ENCODE measurements around the gene NSUN6.
"Not testable (repeated sequence)": the region's sequence is repeated elsewhere in the genome, so short reads cannot be mapped to it uniquely, and the experiment has no call there.

Gene NSUN6

DNA sequence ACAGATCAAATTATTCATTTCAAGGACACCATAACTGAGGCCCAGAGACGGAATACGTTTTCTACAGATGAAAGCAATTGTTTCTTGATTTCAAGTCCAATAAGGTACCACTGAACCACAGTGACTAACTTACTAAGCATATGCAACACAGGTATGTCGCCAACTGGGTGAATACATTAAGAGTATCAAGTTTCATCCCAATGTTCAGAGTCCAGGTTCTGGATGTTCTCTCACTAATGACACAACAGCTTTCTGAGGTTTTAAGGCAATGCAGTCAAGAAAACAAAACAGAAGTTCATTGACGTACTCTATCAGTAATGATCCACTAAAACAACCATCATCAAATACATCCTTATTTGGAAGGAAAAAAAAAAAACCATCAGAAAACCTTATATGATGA is 35.8 kb downstream of the NSUN6 start:
- peaks cover 19% of the 10 kb centered on the region for H3K36me3 ChIP-seq (ENCODE audit: insufficient read depth, low read length)
- no peaks in the 10 kb centered on the region for H3K9me3 ChIP-seq (ENCODE audit: low read length)
- H2AFZ ChIP-seq (ENCODE audit: low read depth, low read length) = no peak overlapping the region

DNA sequence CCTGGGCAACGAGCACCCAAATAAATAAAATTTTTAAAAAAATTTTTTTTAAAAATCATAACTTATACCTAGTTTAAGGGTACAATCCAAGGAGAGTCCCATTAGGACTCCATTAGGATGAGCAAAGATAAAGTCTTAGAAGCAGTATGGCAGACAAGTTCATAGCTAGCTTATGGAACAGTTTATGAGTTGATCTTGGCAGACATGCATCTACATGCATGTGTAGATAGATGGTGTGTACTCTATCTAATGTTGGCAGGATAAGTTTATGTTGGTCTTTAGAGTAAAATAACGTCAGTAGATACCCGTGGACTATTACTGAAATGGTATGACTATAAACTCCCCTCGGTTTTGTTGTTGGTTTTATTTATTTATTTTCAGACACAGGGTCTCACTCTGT is 40.2 kb downstream of the NSUN6 start:
- no peak overlapping the region for H3K4me3 ChIP-seq (ENCODE audit: low read length)
- H2AFZ ChIP-seq (ENCODE audit: low read depth, low read length) = no peak overlapping the region
- H3K4me1 ChIP-seq (ENCODE audit: insufficient read depth, low read length) = peaks cover 3% of the 10 kb centered on the region
- H3K36me3 ChIP-seq (ENCODE audit: insufficient read depth, low read length) = peaks cover 19% of the 10 kb centered on the region
- no peaks in the 10 kb centered on the region for H3K9me3 ChIP-seq (ENCODE audit: low read length)
- H3K27me3 ChIP-seq (ENCODE audit: insufficient read depth, low read length) = no peaks in the 10 kb centered on the region

More for the DNA sequence above, 35.8 kb downstream of the NSUN6 start:
- Histone ChIP-seq H3K4me3 (ENCODE audit: low read length) (no peak overlapping the region), H3K27me3 (ENCODE audit: insufficient read depth, low read length) (no peaks in the 10 kb centered on the region), H3K4me1 (ENCODE audit: insufficient read depth, low read length) (no peaks in the 10 kb centered on the region)

DNA sequence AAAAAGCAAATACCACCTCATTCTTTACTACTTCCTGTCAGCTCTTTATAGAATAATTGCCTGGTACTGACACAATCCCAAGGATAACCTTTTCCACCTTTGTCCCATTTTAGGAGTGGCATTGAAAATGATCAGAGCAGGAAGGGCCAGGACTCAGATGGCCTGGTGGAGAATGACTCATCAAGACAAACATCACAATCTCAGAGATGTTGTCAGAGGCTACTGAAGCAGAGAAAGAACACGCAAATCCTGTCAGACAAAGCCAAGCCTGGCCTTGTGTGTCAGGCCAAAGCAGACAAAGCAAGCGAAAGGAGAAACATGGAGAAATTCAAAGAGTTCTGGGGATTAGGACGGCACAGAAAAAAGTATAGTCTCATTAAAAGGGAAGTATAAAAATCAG is 40.9 kb downstream of the NSUN6 start:
- Histone ChIP-seq H3K27me3 (ENCODE audit: insufficient read depth, low read length) (no peaks in the 10 kb centered on the region), H3K9me3 (ENCODE audit: low read length) (no peaks in the 10 kb centered on the region), H3K4me1 (ENCODE audit: insufficient read depth, low read length) (peaks cover 3% of the 10 kb centered on the region), H3K4me3 (ENCODE audit: low read length) (no peak overlapping the region), H3K36me3 (ENCODE audit: insufficient read depth, low read length) (peaks cover 16% of the 10 kb centered on the region), H2AFZ (ENCODE audit: low read depth, low read length) (no peak overlapping the region)

DNA sequence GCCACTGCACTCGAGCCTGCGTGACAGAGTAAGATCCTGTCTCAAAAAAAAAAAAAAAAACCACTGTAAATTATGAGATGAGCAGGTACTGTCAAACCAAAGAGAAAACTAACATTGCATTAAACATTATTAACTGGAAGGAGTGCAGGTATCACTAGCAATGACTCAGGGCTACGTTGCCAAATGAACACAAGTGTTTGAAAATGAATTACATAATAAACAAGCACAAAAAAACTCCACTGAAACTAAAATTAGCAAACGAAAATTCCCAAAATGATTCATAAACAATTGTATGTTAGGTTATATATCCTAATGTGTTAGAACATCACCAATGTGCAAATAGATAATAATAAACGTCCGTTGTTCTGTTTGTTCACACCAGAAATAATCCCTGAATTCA is 42.8 kb downstream of the NSUN6 start:
- peaks cover 14% of the 10 kb centered on the region for H3K36me3 ChIP-seq (ENCODE audit: insufficient read depth, low read length)
- H3K4me3 ChIP-seq (ENCODE audit: low read length) = no peak overlapping the region
- no peaks in the 10 kb centered on the region for H3K27me3 ChIP-seq (ENCODE audit: insufficient read depth, low read length)
- H3K4me1 ChIP-seq (ENCODE audit: insufficient read depth, low read length) = peaks cover 3% of the 10 kb centered on the region
- no peaks in the 10 kb centered on the region for H3K9me3 ChIP-seq (ENCODE audit: low read length)
- no peak overlapping the region for H2AFZ ChIP-seq (ENCODE audit: low read depth, low read length)

DNA sequence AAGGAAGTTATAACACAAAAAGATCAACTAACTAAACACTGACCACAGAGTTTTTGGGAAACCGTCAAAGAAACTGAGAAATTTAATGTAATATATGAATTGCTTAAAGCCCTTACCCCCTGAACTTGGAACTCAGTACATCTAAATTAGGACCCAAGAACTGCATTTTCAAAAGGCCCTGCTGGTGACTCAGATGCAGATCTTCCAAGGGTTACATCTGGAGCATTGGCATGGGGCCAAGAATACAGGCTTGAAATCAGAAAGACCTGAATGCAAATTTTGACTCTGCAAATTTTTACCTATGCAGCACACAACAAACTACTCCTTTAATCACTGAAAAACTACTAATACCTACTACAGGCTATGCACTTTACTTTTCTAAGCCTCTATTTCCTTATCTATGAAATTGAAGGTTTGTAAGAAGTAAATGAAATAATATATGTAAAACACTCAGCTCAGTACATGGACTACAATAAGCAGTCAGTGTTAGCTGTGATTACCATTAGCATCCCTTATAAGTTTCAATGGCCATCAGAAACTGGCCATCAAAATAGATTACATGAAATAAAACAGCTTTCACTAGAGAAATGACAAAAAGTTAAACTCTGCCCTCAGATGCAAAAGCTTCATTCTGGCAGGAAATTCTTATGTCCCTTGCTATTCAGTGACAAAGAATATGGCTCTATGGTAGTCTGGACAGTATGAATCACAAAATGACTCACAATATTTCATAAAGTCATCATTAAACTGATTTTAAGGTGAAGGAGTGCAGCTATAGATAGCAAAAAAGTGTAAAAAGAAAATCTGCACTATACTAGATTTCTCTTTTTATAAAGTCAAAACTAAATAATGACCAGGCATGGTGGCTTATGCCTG is 43.6 kb downstream of the NSUN6 start:
- peaks cover 3% of the 10 kb centered on the region for H3K4me1 ChIP-seq (ENCODE audit: insufficient read depth, low read length)
- H2AFZ ChIP-seq (ENCODE audit: low read depth, low read length) = no peak overlapping the region

GRCh38 chr10:18606051-18606695 is 45.2 kb downstream of the NSUN6 start:
- Histone ChIP-seq H3K27me3 (ENCODE audit: insufficient read depth, low read length) (no peaks in the 10 kb centered on the region), H3K4me1 (ENCODE audit: insufficient read depth, low read length) (peaks cover 3% of the 10 kb centered on the region), H3K4me3 (ENCODE audit: low read length) (no peak overlapping the region), H3K36me3 (ENCODE audit: insufficient read depth, low read length) (peaks cover 10% of the 10 kb centered on the region), H2AFZ (ENCODE audit: low read depth, low read length) (no peak overlapping the region), H3K9me3 (ENCODE audit: low read length) (no peaks in the 10 kb centered on the region)

More for the DNA sequence above, 43.6 kb downstream of the NSUN6 start:
- no peaks in the 10 kb centered on the region for H3K9me3 ChIP-seq (ENCODE audit: low read length)
- H3K27me3 ChIP-seq (ENCODE audit: insufficient read depth, low read length) = no peaks in the 10 kb centered on the region
- H3K36me3 ChIP-seq (ENCODE audit: insufficient read depth, low read length) = peaks cover 11% of the 10 kb centered on the region
- no peak overlapping the region for H3K4me3 ChIP-seq (ENCODE audit: low read length)

DNA sequence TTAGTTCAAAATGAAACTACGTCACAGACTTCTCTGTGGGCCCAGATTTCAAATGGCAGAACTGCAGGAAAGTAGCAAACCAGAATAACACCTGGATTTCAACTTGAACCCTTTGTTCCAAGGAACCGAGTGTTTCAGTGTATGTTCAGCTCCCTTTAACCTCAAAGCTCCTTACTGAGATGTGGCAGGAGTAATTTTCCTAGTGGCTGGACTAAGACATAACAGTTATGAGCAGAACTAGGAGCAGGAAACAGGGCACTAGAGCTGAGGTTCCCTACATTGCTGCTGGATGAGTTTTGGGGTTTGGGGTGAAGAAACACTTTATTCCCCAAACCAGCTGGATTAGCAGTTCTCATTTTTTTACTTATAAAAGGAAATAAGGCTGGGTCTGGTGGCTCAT is 50.1 kb downstream of the NSUN6 start:
- H3K27me3 ChIP-seq (ENCODE audit: insufficient read depth, low read length) = no peaks in the 10 kb centered on the region
- no peaks in the 10 kb centered on the region for H3K4me1 ChIP-seq (ENCODE audit: insufficient read depth, low read length)
- peaks cover 7% of the 10 kb centered on the region for H3K36me3 ChIP-seq (ENCODE audit: insufficient read depth, low read length)
- no peak overlapping the region for H2AFZ ChIP-seq (ENCODE audit: low read depth, low read length)
- no peaks in the 10 kb centered on the region for H3K9me3 ChIP-seq (ENCODE audit: low read length)
- no peak overlapping the region for H3K4me3 ChIP-seq (ENCODE audit: low read length)

DNA sequence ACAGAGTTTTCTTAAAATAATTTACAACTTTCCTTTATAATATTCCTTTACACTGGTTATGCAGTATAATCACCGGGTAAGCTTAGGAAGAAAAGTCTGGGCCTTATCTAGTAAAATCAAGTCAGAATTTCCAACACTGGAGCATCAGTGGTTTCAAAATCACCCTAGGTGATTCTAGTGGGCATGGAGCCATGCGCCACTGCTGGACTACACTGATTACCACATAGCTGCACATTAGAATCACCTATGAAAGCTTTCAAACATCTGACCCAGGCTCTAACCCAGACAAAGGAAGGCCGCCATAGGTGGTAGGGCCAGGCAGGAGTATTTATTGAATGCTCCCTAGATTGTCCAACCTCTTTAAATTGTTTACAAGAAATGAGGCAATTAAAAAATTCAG is 52.0 kb downstream of the NSUN6 start:
- no peak overlapping the region for H3K4me3 ChIP-seq (ENCODE audit: low read length)
- no peak overlapping the region for H2AFZ ChIP-seq (ENCODE audit: low read depth, low read length)
- no peaks in the 10 kb centered on the region for H3K4me1 ChIP-seq (ENCODE audit: insufficient read depth, low read length)
- H3K27me3 ChIP-seq (ENCODE audit: insufficient read depth, low read length) = no peaks in the 10 kb centered on the region
- H3K36me3 ChIP-seq (ENCODE audit: insufficient read depth, low read length) = peaks cover 11% of the 10 kb centered on the region
- H3K9me3 ChIP-seq (ENCODE audit: low read length) = no peaks in the 10 kb centered on the region

GRCh38 chr10:18594574-18595156 is 56.7 kb downstream of the NSUN6 start:
- no peak overlapping the region for H3K4me3 ChIP-seq (ENCODE audit: low read length)
- H3K36me3 ChIP-seq (ENCODE audit: insufficient read depth, low read length) = peaks cover 8% of the 10 kb centered on the region
- H3K4me1 ChIP-seq (ENCODE audit: insufficient read depth, low read length) = no peaks in the 10 kb centered on the region
- H2AFZ ChIP-seq (ENCODE audit: low read depth, low read length) = no peak overlapping the region
- H3K27me3 ChIP-seq (ENCODE audit: insufficient read depth, low read length) = no peaks in the 10 kb centered on the region
- no peaks in the 10 kb centered on the region for H3K9me3 ChIP-seq (ENCODE audit: low read length)

DNA sequence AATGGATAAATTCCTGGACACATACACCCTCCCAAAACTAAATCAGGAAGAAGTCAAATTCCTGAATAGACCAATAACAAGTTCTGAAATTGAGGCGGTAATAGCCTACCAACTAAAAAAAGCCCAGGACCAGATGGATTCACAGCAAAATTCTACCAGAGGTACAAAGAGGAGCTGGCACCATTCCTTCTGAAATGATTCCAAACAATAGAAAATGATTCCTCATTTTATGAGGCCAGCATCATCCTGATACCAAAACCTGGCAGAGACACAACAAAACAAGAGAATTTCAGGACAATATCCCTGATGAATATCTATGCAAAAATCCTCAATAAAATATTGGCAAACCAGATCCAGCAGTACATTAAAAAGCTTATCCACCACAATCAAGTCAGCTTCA is 60.2 kb downstream of the NSUN6 start:
- not testable (repeated sequence) for H3K9me3 ChIP-seq (ENCODE audit: low read length); H3K4me3 ChIP-seq (ENCODE audit: low read length); H2AFZ ChIP-seq (ENCODE audit: low read depth, low read length); H3K27me3 ChIP-seq (ENCODE audit: insufficient read depth, low read length); H3K4me1 ChIP-seq (ENCODE audit: insufficient read depth, low read length)
- H3K36me3 ChIP-seq (ENCODE audit: insufficient read depth, low read length) = peaks cover 13% of the 10 kb centered on the region

- H2AFZ ChIP-seq (ENCODE audit: low read depth, low read length); H3K9me3 ChIP-seq (ENCODE audit: low read length); H3K4me1 ChIP-seq (ENCODE audit: insufficient read depth, low read length); H3K4me3 ChIP-seq (ENCODE audit: low read length); H3K27me3 ChIP-seq (ENCODE audit: insufficient read depth, low read length): not testable (repeated sequence)
- H3K36me3 ChIP-seq (ENCODE audit: insufficient read depth, low read length) = peaks cover 12% of the 10 kb centered on the region
Measured at GRCh38 chr10:18586637-18587036, 64.8 kb downstream of the NSUN6 start.

DNA sequence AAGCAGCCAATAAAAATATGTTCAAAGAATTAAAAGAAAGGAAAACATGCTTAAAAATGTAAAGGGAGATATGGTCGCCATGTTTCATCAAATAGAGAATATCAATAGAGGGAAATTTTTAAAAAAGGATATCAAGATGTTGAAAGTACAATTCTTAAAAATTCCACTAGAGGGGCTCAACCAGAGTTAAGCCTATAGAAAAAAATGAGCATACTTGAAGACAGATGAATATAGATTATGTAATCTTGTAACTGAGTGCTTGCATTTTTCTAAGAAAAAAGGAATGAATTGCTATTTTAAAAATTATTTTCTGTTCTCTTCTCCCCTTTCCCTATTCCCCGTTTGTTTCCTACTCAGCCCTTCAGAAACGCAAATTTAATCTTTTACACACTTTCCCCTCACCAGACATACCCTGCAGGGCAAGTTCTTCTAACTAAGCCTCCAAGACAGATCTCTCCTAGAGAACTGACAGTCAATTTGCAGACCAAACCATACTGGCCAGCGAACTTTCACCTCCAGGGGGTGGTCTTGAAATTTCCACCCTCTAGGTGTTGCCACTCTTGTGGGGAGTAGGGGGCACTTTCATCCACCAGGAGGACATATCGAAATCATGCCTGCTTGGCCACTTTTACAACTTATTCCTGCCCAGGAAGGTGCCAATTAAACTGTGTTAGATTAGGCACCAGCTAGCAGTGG is 67.7 kb downstream of the NSUN6 start:
- H3K27me3 ChIP-seq (ENCODE audit: insufficient read depth, low read length) = no peaks in the 10 kb centered on the region
- H3K36me3 ChIP-seq (ENCODE audit: insufficient read depth, low read length) = peaks cover 12% of the 10 kb centered on the region
- no peak overlapping the region for H2AFZ ChIP-seq (ENCODE audit: low read depth, low read length)

DNA sequence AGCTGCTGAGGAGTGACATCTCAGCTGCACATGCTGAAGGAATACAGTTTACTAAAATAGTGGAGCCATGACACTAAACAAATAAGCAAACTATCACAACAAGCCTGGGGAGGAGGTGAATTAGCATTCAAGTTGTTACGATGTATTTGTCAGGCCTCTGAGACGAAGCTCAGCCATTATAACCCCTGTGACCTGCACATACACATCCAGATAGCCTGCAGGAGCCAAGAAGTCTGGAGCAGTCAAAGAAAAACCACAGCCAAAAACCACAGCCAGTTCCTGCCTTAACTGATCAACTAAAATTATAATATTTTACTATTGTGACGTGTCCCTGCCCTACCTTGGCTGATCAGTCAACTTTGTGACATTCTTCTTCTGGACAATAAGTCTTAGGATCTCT is 68.6 kb downstream of the NSUN6 start:
- Histone ChIP-seq H3K9me3 (ENCODE audit: low read length) (peaks cover 9% of the 10 kb centered on the region), H3K4me3 (ENCODE audit: low read length) (no peak overlapping the region), H2AFZ (ENCODE audit: low read depth, low read length) (no peak overlapping the region), H3K36me3 (ENCODE audit: insufficient read depth, low read length) (peaks cover 12% of the 10 kb centered on the region), H3K4me1 (ENCODE audit: insufficient read depth, low read length) (no peaks in the 10 kb centered on the region), H3K27me3 (ENCODE audit: insufficient read depth, low read length) (no peaks in the 10 kb centered on the region)

More for the DNA sequence above, 67.7 kb downstream of the NSUN6 start:
- peaks cover 8% of the 10 kb centered on the region for H3K9me3 ChIP-seq (ENCODE audit: low read length)
- H3K4me1 ChIP-seq (ENCODE audit: insufficient read depth, low read length) = no peaks in the 10 kb centered on the region
- H3K4me3 ChIP-seq (ENCODE audit: low read length) = no peak overlapping the region
